ENCODE results near the gene NLRP12. TPM values are rescaled to one million over a fixed set of nuclear protein-coding genes. Genes with fewer than 3 reads are reported as not detected.

NLRP12 gene
- total RNA-seq, 1 donor from 2014 or later = not detected

GRCh38 chr19:53819861-53820260 lies 4.3 kb downstream of the NLRP12 start:
- no peaks in the 10 kb centered on the region for H3K4me1 ChIP-seq
- no peak overlapping the region for H3K4me2 ChIP-seq
- no peak for DNase-seq (ENCODE audit: low spot score)
- TF ChIP-seq CTCF (IDR thresholded peaks at IDR 0.05) = no peak
- TF ChIP-seq EZH2 (IDR thresholded peaks at IDR 0.05) = no peak
- TF ChIP-seq EZH2phosphoT487 (IDR thresholded peaks at IDR 0.05) = no peak
- no peak overlapping the region for H2AFZ ChIP-seq (replicated peaks)
- H3K36me3 Mint-ChIP-seq = no peaks in the 10 kb centered on the region
- H3K4me3 Mint-ChIP-seq = no peak overlapping the region
- no peak overlapping the region for H3K4me3 ChIP-seq
- H3K9me3 ChIP-seq (ENCODE audit: low read depth) = no peaks in the 10 kb centered on the region
- no peaks in the 10 kb centered on the region for H3K27me3 ChIP-seq
- no peaks in the 10 kb centered on the region for H3K79me2 ChIP-seq (ENCODE audit: low read depth)
- no peak overlapping the region for H3K27ac Mint-ChIP-seq
- H3K9ac ChIP-seq = no peak overlapping the region
- no peaks in the 10 kb centered on the region for H4K20me1 ChIP-seq (ENCODE audit: low read depth)
- no peaks in the 10 kb centered on the region for H3K9me3 Mint-ChIP-seq
- no peak overlapping the region for H3K27ac ChIP-seq
- peaks cover 2% of the 10 kb centered on the region for H3K27me3 Mint-ChIP-seq (ENCODE audit: insufficient read depth, low read depth)
- no peaks in the 10 kb centered on the region for H3K36me3 ChIP-seq
- H3F3A ChIP-seq (ENCODE audit: low read depth) = no peaks in the 10 kb centered on the region
- no peaks in the 10 kb centered on the region for H3K4me1 Mint-ChIP-seq

DNA sequence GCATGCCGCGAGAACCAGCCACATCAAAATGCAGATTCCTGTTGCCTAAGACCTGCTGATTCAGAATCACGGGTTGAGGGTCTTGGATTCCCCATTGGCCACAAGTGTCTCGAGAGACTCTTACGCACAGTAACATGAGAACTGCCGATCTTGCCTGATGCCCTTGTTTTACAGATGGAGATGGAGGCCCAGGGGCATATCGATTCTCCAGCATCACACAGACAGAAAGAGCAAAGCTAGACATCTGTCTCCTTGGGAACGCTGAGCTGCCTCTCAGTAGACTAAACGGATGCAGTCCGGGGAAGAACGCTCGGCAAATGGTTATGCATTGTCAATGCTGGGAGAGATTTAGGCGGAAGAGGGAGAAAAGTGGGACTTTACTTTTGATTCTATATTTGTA lies 5.4 kb downstream of the NLRP12 start:
- no peak for DNase-seq (ENCODE audit: low spot score)
- TF ChIP-seq EZH2 (IDR thresholded peaks at IDR 0.05) = no peak
- no peak for TF ChIP-seq CTCF (IDR thresholded peaks at IDR 0.05)
- TF ChIP-seq EZH2phosphoT487 (IDR thresholded peaks at IDR 0.05) = no peak
- Mint-ChIP-seq H3K36me3 (no peaks in the 10 kb centered on the region), H3K9me3 (no peaks in the 10 kb centered on the region), H3K27me3 (ENCODE audit: insufficient read depth, low read depth) (peaks cover 2% of the 10 kb centered on the region), H3K4me3 (no peak overlapping the region), H3K4me1 (no peaks in the 10 kb centered on the region), H3K27ac (no peak overlapping the region)
- no peak overlapping the region for H3K27ac ChIP-seq
- H3K4me2 ChIP-seq = no peak overlapping the region
- H3K27me3 ChIP-seq = no peaks in the 10 kb centered on the region
- H3K36me3 ChIP-seq = no peaks in the 10 kb centered on the region
- H3F3A ChIP-seq (ENCODE audit: low read depth) = no peaks in the 10 kb centered on the region
- no peak overlapping the region for H2AFZ ChIP-seq (replicated peaks)
- H3K4me1 ChIP-seq = no peaks in the 10 kb centered on the region
- H3K4me3 ChIP-seq = no peak overlapping the region
- H3K79me2 ChIP-seq (ENCODE audit: low read depth) = no peaks in the 10 kb centered on the region
- H4K20me1 ChIP-seq (ENCODE audit: low read depth) = no peaks in the 10 kb centered on the region
- no peaks in the 10 kb centered on the region for H3K9me3 ChIP-seq (ENCODE audit: low read depth)
- H3K9ac ChIP-seq = no peak overlapping the region

- Histone ChIP-seq H3K9ac (no peak overlapping the region), H4K20me1 (ENCODE audit: low read depth) (no peaks in the 10 kb centered on the region), H3K36me3 (no peaks in the 10 kb centered on the region), H3K79me2 (ENCODE audit: low read depth) (no peaks in the 10 kb centered on the region), H3K27me3 (no peaks in the 10 kb centered on the region), H2AFZ (replicated peaks) (no peak overlapping the region), H3K4me2 (no peak overlapping the region), H3K4me3 (no peak overlapping the region), H3F3A (ENCODE audit: low read depth) (peaks cover 6% of the 10 kb centered on the region), H3K4me1 (no peaks in the 10 kb centered on the region), H3K9me3 (ENCODE audit: low read depth) (no peaks in the 10 kb centered on the region), H3K27ac (no peak overlapping the region)
- no peak for DNase-seq (ENCODE audit: low spot score)
- TF ChIP-seq EZH2phosphoT487 (IDR thresholded peaks at IDR 0.05) = no peak
- TF ChIP-seq CTCF (IDR thresholded peaks at IDR 0.05) = no peak
- TF ChIP-seq EZH2 (IDR thresholded peaks at IDR 0.05) = no peak
- H3K27ac Mint-ChIP-seq = no peak overlapping the region
- H3K4me1 Mint-ChIP-seq = no peaks in the 10 kb centered on the region
- H3K27me3 Mint-ChIP-seq (ENCODE audit: insufficient read depth, low read depth) = peaks cover 3% of the 10 kb centered on the region
- no peaks in the 10 kb centered on the region for H3K36me3 Mint-ChIP-seq
- H3K9me3 Mint-ChIP-seq = no peaks in the 10 kb centered on the region
- no peak overlapping the region for H3K4me3 Mint-ChIP-seq
These were observed 10.1 kb downstream of the NLRP12 start for GRCh38 chr19:53813996-53814395.
